Measurements from ENCODE around the gene DOHH.

The DOHH gene

GRCh38 chr19:3469638-3470499, 30.6 kb downstream of the DOHH start:
- H4K20me1 ChIP-seq (ENCODE audit: insufficient read depth, low read length) = no peaks in the 10 kb centered on the region
- peaks cover 77% of the 10 kb centered on the region for H3K27me3 ChIP-seq (replicated peaks; ENCODE audit: insufficient read depth, low read length)
- no peaks in the 10 kb centered on the region for H3F3A ChIP-seq (ENCODE audit: insufficient read depth, low read length)
- H3K36me3 ChIP-seq (replicated peaks; ENCODE audit: insufficient read depth, low read length) = no peaks in the 10 kb centered on the region
- no peaks in the 10 kb centered on the region for H3K79me2 ChIP-seq (ENCODE audit: low read length)
- H3K4me1 ChIP-seq (ENCODE audit: low read length) = no peaks in the 10 kb centered on the region
- no peaks in the 10 kb centered on the region for H3K9me2 ChIP-seq (replicated peaks; ENCODE audit: insufficient read depth, low read length)
- H2AFZ ChIP-seq (ENCODE audit: low read length) = no peak overlapping the region
- TF ChIP-seq EZH2 (optimal IDR thresholded peaks at IDR 0.05; ENCODE audit: low read depth, low read length) = peak; percentile 29
- TF ChIP-seq EZH2phosphoT487 (IDR thresholded peaks at IDR 0.05; ENCODE audit: low read length) = no peak
- no peaks in the 10 kb centered on the region for H3K9me3 ChIP-seq (replicated peaks; ENCODE audit: insufficient read depth, low read length)
- no peak overlapping the region for H3K4me3 ChIP-seq (ENCODE audit: low read length)
- H3K27ac ChIP-seq (ENCODE audit: low read length) = no peak overlapping the region
- H3K9ac ChIP-seq (ENCODE audit: low read length) = no peak overlapping the region
- no peak for DNase-seq
- H3K4me2 ChIP-seq (ENCODE audit: low read depth, low read length) = no peak overlapping the region

GRCh38 chr19:3468211-3468610, 32.3 kb downstream of the DOHH start:
- Histone ChIP-seq H3K4me2 (ENCODE audit: low read depth, low read length) (no peak overlapping the region), H2AFZ (ENCODE audit: low read length) (no peak overlapping the region), H3F3A (ENCODE audit: insufficient read depth, low read length) (no peaks in the 10 kb centered on the region), H3K27me3 (replicated peaks; ENCODE audit: insufficient read depth, low read length) (peaks cover 72% of the 10 kb centered on the region), H3K4me3 (ENCODE audit: low read length) (no peak overlapping the region), H3K9me2 (replicated peaks; ENCODE audit: insufficient read depth, low read length) (no peaks in the 10 kb centered on the region), H3K79me2 (ENCODE audit: low read length) (no peaks in the 10 kb centered on the region), H3K27ac (ENCODE audit: low read length) (no peak overlapping the region), H3K36me3 (replicated peaks; ENCODE audit: insufficient read depth, low read length) (no peaks in the 10 kb centered on the region), H3K9me3 (replicated peaks; ENCODE audit: insufficient read depth, low read length) (no peaks in the 10 kb centered on the region), H3K4me1 (ENCODE audit: low read length) (no peaks in the 10 kb centered on the region), H3K9ac (ENCODE audit: low read length) (no peak overlapping the region), H4K20me1 (ENCODE audit: insufficient read depth, low read length) (no peaks in the 10 kb centered on the region)
- no peak for TF ChIP-seq EZH2 (optimal IDR thresholded peaks at IDR 0.05; ENCODE audit: low read depth, low read length)
- TF ChIP-seq EZH2phosphoT487 (IDR thresholded peaks at IDR 0.05; ENCODE audit: low read length) = no peak
- TF ChIP-seq, protein P1, sequence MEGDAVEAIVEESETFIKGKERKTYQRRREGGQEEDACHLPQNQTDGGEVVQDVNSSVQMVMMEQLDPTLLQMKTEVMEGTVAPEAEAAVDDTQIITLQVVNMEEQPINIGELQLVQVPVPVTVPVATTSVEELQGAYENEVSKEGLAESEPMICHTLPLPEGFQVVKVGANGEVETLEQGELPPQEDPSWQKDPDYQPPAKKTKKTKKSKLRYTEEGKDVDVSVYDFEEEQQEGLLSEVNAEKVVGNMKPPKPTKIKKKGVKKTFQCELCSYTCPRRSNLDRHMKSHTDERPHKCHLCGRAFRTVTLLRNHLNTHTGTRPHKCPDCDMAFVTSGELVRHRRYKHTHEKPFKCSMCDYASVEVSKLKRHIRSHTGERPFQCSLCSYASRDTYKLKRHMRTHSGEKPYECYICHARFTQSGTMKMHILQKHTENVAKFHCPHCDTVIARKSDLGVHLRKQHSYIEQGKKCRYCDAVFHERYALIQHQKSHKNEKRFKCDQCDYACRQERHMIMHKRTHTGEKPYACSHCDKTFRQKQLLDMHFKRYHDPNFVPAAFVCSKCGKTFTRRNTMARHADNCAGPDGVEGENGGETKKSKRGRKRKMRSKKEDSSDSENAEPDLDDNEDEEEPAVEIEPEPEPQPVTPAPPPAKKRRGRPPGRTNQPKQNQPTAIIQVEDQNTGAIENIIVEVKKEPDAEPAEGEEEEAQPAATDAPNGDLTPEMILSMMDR (IDR thresholded peaks at IDR 0.05; ENCODE audit: low read length) = no peak
- DNase-seq = no peak

DNA sequence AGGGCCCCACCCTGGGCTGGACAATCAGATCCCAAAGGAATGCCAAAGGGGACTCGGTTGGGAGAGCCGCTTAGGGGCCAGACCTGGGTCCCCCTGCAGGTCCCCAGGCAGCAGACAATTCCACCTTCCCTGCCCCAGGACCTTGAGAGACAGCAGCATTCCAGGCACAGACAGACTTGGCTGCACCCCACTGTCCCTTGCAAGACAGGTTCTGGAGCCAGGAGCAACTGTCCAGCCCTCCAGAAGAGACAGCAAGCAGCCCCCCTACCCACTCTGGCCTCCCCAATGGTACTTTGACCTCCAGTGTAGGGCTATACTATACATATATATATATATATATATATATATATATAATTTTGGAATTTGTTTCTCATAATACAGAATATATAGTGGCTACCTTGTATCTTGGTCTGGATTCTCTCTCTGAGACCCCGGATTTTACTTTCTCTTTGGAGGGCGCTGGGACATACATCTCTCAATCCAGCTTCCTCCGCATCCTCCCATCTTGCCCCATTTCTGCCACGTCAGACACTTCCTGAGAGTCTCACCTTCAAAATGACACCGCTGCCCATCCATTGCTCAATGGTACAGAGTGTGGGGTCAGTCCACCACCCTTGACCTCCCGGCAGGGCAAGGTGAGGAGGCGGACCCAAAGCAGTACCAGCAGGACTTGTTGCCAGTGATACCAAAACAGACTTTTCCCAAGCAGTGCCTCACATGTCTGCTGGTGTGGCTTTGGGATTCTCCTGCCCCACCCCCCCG, 32.9 kb downstream of the DOHH start:
- Histone ChIP-seq H2AFZ (ENCODE audit: low read length) (no peak overlapping the region), H3K4me1 (ENCODE audit: low read length) (no peaks in the 10 kb centered on the region), H3K9me2 (replicated peaks; ENCODE audit: insufficient read depth, low read length) (no peaks in the 10 kb centered on the region), H3K9me3 (replicated peaks; ENCODE audit: insufficient read depth, low read length) (no peaks in the 10 kb centered on the region), H3K27ac (ENCODE audit: low read length) (no peak overlapping the region), H3K36me3 (replicated peaks; ENCODE audit: insufficient read depth, low read length) (no peaks in the 10 kb centered on the region), H3K79me2 (ENCODE audit: low read length) (no peaks in the 10 kb centered on the region), H3K9ac (ENCODE audit: low read length) (no peak overlapping the region), H4K20me1 (ENCODE audit: insufficient read depth, low read length) (no peaks in the 10 kb centered on the region), H3F3A (ENCODE audit: insufficient read depth, low read length) (no peaks in the 10 kb centered on the region), H3K4me3 (ENCODE audit: low read length) (no peak overlapping the region), H3K4me2 (ENCODE audit: low read depth, low read length) (no peak overlapping the region), H3K27me3 (replicated peaks; ENCODE audit: insufficient read depth, low read length) (peaks cover 78% of the 10 kb centered on the region)
- no peak for DNase-seq
- TF ChIP-seq, protein P1 (IDR thresholded peaks at IDR 0.05; ENCODE audit: low read length) = no peak
- TF ChIP-seq EZH2 (optimal IDR thresholded peaks at IDR 0.05; ENCODE audit: low read depth, low read length) = no peak
- no peak for TF ChIP-seq EZH2phosphoT487 (IDR thresholded peaks at IDR 0.05; ENCODE audit: low read length)

Measured in MM.1S (cell line).